ENCODE measurements around the gene TCTA.

DNA sequence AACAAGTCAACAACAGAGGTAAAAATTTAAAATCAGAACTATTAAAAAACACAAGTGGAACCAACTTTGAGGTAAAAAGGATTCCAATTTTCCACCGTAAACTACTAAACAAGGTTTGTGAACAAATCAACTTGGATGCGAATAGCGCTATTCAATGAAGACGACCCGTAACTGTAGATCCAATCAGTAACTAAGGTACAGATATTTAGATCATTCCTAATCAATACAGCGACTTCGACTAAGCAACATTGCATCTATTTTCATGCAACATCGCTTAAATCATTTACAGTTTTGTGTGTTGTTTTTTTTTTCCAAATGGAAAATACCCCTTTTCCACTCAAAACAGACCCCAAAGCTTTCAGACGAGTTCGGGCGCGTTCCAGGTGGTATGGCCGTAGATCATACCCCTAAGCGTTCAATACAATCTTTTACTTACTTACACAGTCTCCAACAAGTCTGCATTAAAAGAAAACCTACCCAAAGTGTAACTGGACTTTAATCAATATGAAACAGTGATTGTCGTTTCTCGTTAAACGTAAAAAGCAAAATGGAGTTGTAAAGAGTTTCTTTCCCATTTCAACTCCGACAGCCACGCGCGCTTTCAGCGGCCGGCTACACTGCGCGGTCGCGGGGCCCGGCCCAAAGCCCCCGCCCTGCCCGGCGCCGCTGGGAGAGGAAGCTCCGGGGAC is 1.2 kb upstream of the TCTA start:
- TF ChIP-seq, protein P1, sequence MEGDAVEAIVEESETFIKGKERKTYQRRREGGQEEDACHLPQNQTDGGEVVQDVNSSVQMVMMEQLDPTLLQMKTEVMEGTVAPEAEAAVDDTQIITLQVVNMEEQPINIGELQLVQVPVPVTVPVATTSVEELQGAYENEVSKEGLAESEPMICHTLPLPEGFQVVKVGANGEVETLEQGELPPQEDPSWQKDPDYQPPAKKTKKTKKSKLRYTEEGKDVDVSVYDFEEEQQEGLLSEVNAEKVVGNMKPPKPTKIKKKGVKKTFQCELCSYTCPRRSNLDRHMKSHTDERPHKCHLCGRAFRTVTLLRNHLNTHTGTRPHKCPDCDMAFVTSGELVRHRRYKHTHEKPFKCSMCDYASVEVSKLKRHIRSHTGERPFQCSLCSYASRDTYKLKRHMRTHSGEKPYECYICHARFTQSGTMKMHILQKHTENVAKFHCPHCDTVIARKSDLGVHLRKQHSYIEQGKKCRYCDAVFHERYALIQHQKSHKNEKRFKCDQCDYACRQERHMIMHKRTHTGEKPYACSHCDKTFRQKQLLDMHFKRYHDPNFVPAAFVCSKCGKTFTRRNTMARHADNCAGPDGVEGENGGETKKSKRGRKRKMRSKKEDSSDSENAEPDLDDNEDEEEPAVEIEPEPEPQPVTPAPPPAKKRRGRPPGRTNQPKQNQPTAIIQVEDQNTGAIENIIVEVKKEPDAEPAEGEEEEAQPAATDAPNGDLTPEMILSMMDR (conservative IDR thresholded peaks at IDR 0.05): no peak
- no peak for TF ChIP-seq ZFX (IDR thresholded peaks at IDR 0.05)
